ENCODE measurements around the gene CLSTN1. TPM values are rescaled to one million over a fixed set of nuclear protein-coding genes. Genes with fewer than 3 reads are reported as not detected.

CLSTN1 gene
- total RNA-seq, 1 experiment from 2014 or later = 100 TPM

DNA sequence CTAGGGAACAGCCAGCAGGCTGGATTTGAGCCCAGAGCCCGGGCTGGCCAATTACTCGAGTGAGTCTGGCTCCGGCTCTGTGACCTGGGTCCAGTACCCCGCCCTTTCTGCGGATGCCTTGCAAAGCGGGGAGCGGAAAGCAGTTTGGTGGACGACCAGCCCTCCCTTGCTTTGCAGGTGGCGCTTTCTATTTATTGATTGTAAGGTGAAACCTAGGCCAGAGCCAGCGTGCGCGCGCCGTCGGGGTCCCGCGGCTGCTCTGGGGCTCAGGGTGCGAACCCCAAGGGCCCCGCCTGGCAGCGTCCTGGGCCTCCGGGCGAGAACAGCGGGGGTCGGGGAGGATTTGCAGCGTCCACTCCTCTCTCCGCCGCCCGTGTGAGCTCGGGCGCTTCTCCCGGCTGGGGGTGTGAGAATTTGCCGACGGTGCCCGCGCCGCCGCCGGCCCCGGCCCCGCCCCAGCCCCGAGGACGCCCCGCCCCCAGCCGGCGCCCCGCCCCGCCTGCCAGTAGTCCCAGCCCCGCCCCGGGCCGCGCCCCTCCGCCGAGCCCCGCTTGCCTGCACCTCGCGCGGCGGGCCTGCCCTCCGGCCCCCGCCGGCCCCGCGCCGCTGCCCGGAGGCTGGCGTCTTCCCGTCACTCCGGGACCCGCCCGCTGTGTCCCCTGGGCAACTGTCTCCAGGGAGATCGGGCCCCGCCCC is 134.6 kb downstream of the CLSTN1 start:
- H2AK5ac ChIP-seq (ENCODE audit: insufficient read length, low read length) = no peak overlapping the region
- Mint-ChIP-seq H3K27ac (no peak overlapping the region), H3K4me1 (peaks cover 33 to 42% of the 10 kb centered on the region in 2 experiments), H3K4me3 (peak overlapping the region; percentile 80 to 86), H3K9me3 (no peaks in the 10 kb centered on the region), H3K27me3 (ENCODE audit: low read depth) (peaks cover 37% of the 10 kb centered on the region), H3K36me3 (ENCODE audit: insufficient read depth in 1 of 3, low read depth in 3 of 3) (no peaks in the 10 kb centered on the region; a peak in 2 of 7 replicates)
- H3K79me2 ChIP-seq (ENCODE audit: insufficient read depth, low read length) = no peaks in the 10 kb centered on the region
- peaks cover 3% of the 10 kb centered on the region; the same call in 1 of the 2 replicates for H3K4me1 ChIP-seq (ENCODE audit: insufficient read depth, low read length)
- H4K8ac ChIP-seq (replicated peaks; ENCODE audit: insufficient read length, low read depth, low read length) = no peak overlapping the region
- H4K20me1 ChIP-seq (ENCODE audit: control insufficient read depth, insufficient read depth, insufficient read length) = no peaks in the 10 kb centered on the region
- no peak overlapping the region for H2BK20ac ChIP-seq (ENCODE audit: low read depth, low read length, poor library complexity, severe bottlenecking)
- no peak overlapping the region for H3K18ac ChIP-seq (ENCODE audit: insufficient read length, low read depth, low read length)
- peaks cover 32% of the 10 kb centered on the region for H3K23me2 ChIP-seq (ENCODE audit: insufficient read length, low read depth, low read length, poor library complexity, severe bottlenecking)
- no peaks in the 10 kb centered on the region for H3K79me1 ChIP-seq (ENCODE audit: insufficient read depth, low read depth, low read length, poor library complexity, severe bottlenecking)
- peaks cover 9% of the 10 kb centered on the region; the same call in 1 of the 2 replicates for H3K27me3 ChIP-seq (ENCODE audit: insufficient read depth, low read length)
- no CpG with 5 or more reads among the region's 72 CpGs for WGBS (ENCODE audit: extremely low coverage, insufficient read length, low lambda C conversion rate)
- peak; percentile 94 for DNase-seq
- H2AFZ ChIP-seq (ENCODE audit: low read length) = no peak overlapping the region
- no peak overlapping the region for H3K23ac ChIP-seq (ENCODE audit: insufficient read length, low read depth, low read length)
- no peak overlapping the region for H3K56ac ChIP-seq (ENCODE audit: insufficient read length, low read depth, low read length)
- H3T11ph ChIP-seq (ENCODE audit: low read length) = no peak overlapping the region
- no peaks in the 10 kb centered on the region for H3K9me3 ChIP-seq (ENCODE audit: control insufficient read depth, low read depth, low read length)
- no peak overlapping the region for H2BK120ac ChIP-seq (ENCODE audit: low read depth, low read length, poor library complexity, severe bottlenecking)
- H3K4me2 ChIP-seq (ENCODE audit: insufficient read depth, insufficient read length, low read length) = peak overlapping the region; percentile 90
- H2BK5ac ChIP-seq (ENCODE audit: insufficient read length, low read length) = no peak overlapping the region
- no peak overlapping the region for H3K4ac ChIP-seq (ENCODE audit: low read depth, low read length)
- no peak overlapping the region for H2BK15ac ChIP-seq (ENCODE audit: low read depth, low read length)
- H2BK12ac ChIP-seq (ENCODE audit: insufficient read length, low read depth, low read length) = no peak overlapping the region
- no peak overlapping the region for H3K9ac ChIP-seq (ENCODE audit: extremely low read depth, insufficient read length, low read length)
- H3K27ac ChIP-seq (ENCODE audit: insufficient read length, low read depth, low read length) = no peak overlapping the region
- no peak overlapping the region for H4K91ac ChIP-seq (ENCODE audit: insufficient read length, low read depth, low read length)
- no peak for TF ChIP-seq CTCF (conservative IDR thresholded peaks at IDR 0.05)
- H4K5ac ChIP-seq (ENCODE audit: insufficient read length, low read depth, low read length) = no peak overlapping the region
- no peak overlapping the region for H3K14ac ChIP-seq (ENCODE audit: insufficient read depth, low read length)
